CD1c-positive myeloid dendritic cell (primary cell): ENCODE results near the gene SPOCD1.
"Not testable (repeated sequence)": the region's sequence is repeated elsewhere in the genome, so short reads cannot be mapped to it uniquely, and the experiment has no call there.

Experiments used
- DNase-seq: peaks from one replicate; pipeline ENCODE4 v3.0.0-alpha.2; 2016; ENCODE audit errors: extremely low spot score

The SPOCD1 gene

GRCh38 chr1:31828926-31829690, 13.3 kb upstream of the SPOCD1 start:
- no peak for DNase-seq

DNA sequence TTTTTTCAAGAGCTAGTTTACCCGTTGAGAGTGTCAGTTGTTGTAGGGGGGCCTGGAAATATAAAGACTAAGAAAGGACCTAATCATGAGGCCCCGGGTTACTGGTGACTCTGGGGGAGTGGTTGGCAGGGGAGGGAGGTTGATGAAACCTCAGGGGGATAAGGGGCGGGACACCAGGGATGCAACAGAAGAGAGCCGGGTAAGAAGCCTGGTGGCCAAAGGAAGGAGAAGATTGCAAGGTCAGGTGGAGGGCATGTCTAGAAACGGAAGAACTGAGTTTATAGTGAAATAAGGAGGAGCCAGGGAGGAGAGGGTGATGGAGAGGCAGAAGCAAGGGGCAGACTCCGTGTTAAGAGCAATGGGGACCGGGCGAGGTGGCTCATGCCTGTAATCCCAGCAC, 12.5 kb upstream of the SPOCD1 start:
- DNase-seq = no peak

DNA sequence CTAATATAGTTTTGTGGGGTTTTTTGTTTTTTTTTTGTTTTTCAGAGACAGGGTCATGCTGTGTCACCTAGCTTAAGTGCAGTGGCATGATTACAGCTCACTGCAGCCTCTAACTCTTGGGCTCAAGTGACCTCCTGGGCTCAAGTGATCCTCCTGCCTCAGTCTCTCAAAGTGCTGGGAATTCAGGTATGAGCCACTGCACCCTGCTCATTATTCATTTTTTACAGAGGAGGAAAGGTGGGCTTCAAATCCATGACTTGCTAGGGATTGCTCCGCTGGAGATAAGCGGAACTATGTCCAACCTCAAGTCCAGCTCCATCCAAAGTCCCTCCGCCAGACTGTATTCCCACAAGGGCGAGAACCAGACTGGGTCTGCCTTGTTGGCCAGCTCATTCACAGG, 8.0 kb upstream of the SPOCD1 start:
- no peak for DNase-seq

DNA sequence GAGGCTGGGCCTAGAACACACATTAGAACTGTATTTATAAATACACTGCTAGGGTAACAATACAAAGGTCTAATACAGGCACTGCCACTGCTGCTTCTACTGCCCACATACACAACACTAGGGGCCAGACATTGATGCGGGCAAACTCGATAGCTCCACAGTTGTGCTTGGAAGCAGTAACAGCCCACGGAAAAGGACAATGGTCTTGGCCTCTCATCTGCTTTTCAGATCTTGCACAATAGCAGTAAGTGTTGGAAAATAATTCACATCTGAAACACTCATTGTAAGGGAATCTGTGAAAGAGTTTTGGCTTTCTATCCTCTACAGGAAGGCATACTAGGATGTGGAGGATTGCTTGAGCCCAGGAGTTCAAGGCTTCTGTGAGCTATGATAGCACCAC, 6.9 kb upstream of the SPOCD1 start:
- DNase-seq = no peak

DNA sequence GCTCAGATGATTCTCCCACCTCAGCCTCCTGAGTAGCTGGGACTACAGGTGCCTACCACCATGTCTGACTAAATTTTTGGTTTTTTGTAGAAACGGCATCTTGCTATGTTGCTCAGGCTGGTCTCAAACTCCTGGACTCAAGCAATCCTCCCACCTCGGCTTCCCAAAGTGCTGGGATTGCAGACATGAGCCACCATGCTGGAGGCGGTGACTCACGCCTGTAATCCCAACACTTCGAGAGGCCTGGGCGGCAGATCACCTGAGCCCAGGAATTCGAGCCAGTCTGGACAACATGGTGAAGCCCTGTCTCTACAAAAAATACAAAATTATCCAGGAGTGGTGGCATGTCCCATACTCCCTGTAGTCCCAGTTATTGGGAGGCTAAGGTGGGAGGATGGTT, 4.4 kb upstream of the SPOCD1 start:
- not testable (repeated sequence) for DNase-seq

DNA sequence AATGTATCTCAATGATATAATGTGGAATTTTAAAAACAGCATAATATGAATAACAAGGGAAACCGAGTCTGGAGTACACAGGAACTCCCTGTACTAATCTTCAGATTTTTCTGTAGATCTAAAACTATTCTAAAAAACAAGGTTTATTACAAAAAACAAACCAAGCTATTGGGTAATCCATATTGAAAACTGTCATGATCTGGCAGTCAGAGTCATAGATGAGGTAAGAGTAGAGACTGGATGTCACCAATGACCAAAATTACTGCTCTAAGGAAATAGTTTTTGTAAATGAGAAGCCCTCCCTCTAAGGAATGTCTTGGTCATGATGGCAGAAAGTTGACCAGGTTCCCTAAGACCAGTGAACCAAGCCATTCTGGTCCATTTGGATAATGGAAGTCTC, 2.4 kb upstream of the SPOCD1 start:
- DNase-seq = peak; percentile 44

DNA sequence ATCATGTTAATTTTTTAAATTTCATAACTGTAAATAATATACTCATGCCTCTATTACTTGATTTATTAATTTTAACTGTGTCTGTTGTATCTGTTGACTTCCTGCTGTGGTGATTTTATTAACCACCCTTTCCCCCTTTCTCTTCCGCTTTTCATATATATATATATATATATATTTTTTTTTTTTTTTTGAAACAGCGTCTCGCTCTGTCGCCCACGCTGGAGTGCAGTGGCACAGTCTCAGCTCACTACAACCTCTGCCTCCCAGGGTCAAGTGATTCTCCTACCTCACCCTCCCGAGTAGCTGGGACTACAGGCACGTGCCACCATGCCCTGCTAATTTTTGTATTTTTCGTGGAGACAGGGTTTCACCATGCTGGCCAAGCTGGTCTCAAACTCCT, 1.1 kb upstream of the SPOCD1 start:
- peak; percentile 45 for DNase-seq

GRCh38 chr1:31816501-31816900, 679 bp upstream of the SPOCD1 start:
- not testable (repeated sequence) for DNase-seq

DNA sequence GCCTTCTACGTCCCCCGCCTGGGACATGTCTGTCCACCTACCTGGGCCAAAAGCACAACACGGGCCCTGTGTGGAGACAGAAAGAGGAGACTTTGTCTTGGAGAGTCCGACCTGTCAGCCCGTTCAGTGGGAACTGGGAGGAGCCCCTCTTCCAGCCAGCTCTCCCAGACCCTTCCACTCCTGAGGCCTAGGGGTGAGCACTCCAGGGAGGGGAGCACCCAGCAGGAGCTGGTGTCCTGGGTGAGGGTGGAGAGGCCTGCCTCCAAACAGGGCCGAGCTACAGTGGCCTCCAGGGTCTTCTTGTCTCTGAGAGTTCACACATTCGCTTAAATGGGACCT, 546 bp downstream of the SPOCD1 start:
- DNase-seq = no peak

DNA sequence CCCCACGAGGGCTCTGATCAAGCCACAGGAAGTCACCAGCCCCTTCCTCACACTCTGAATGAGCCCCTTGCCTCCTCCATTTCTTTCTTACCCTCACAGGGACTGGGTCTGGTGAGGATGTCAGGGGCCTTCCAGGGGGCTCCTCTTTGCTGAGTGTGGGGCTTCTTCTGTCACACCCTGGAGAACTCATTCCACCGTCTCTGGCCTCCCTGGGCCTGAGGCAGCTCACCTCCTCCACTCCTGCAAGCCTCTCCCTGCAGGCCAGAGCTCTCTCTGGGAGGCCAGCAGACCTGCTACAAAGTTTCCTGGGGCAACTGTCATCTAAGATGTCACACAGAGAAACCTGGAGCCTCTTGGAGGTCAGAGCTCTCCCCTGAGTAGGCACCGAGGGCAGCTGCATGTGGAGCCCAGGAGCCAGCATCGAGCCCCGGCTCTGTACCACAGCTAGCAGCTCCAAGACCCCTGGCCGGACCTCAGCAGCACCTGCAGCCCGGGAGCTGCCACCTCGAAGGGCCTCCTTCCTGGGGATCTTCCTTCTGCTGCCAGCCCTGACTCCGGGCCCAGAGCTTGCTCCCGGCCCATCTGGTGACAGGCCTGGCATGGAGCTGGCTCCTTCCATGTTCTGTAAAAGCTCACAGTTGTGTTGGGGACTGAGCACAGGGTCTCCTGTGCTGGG, 1.1 kb downstream of the SPOCD1 start:
- no peak for DNase-seq

GRCh38 chr1:31814041-31814511, 1.7 kb downstream of the SPOCD1 start:
- no peak for DNase-seq

GRCh38 chr1:31812158-31812829, 3.5 kb downstream of the SPOCD1 start:
- no peak for DNase-seq

- DNase-seq = no peak
Measured at GRCh38 chr1:31811605-31812004, 4.2 kb downstream of the SPOCD1 start.

GRCh38 chr1:31809698-31810097, 6.1 kb downstream of the SPOCD1 start:
- no peak for DNase-seq

DNA sequence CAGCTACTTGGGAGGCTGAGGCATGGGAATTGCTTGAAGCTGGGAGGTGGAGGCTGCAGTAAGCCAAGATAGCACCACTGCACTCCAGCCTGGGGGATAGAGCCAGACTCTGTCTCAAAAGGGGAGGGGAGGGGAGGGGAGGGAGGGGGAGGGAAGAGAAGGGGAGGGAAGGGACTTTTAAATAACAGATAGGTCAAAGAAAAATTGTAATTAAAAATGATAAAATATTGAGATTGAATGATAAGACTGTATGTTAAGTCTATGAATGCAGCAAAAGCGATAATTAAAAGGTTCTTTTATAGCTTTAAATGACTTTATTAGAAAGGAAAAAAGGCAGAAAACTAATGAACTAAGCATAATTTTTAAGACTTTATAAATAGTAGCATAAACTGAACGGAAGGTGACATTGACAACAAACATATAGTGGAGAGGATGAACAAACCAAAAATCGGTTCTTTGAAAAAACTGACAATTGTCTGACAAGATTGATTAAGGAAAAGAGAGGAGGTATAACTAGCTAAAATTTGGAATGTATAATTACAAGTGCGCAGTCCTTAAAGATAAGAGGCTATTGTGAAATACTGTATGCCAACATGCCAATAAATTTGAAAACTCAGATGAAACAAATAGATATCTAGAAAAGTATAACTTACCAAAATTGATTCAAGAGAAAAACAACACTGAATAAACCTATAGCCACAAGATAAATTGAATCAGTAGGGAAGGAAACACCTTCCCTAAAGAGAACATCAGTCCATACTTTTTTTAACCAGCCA, 8.4 kb downstream of the SPOCD1 start:
- no peak for DNase-seq

DNA sequence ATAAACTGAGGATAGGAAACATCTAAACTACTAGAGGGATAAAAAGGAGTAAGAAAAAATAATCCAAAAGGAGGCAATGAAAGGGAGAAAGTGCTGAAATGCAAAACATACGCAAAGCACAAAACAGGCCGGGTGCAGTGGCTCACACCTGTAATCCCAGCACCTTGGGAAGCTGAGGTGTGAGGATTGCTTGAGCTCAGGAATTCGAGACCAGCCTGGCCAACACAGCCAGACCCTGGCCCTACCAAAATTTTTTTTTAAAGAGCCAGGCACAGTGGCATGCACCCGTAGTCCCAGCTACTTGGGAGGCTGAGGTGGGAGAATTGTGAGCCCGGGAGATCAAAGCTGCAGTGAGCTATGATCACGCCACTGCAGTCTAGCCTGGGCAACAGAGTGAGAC, 10.5 kb downstream of the SPOCD1 start:
- no peak for DNase-seq

- no peak for DNase-seq
Measured at GRCh38 chr1:31804098-31804497, 11.7 kb downstream of the SPOCD1 start.

- no peak for DNase-seq
Measured at GRCh38 chr1:31803610-31804009, 12.2 kb downstream of the SPOCD1 start.

GRCh38 chr1:31802190-31803150, 13.4 kb downstream of the SPOCD1 start:
- no peak for DNase-seq

- peak; percentile 68 for DNase-seq
Measured at GRCh38 chr1:31801458-31801857, 14.4 kb downstream of the SPOCD1 start.

GRCh38 chr1:31800674-31800967, 15.2 kb downstream of the SPOCD1 start:
- DNase-seq = no peak
